Stimulated activated CD4-positive, alpha-beta T cell treated with anti-CD3 and anti-CD28 coated beads, Interleukin-4, amount 100 ng/mL, for 48 hours (primary cell): Measurements from ENCODE around the gene SRM.
A peak's percentile ranks its signal among the peaks of the same experiment; 100 is the strongest.
"Not testable (repeated sequence)": the region's sequence is repeated elsewhere in the genome, so short reads cannot be mapped to it uniquely, and the experiment has no call there.

ENCODE experiments used
- DNase-seq, 2 donors: peaks; one replicate each; pipeline ENCODE4 v3.0.0-alpha.2; 2020; ENCODE audit warnings: low read depth in 2 of 2

Gene SRM

DNA sequence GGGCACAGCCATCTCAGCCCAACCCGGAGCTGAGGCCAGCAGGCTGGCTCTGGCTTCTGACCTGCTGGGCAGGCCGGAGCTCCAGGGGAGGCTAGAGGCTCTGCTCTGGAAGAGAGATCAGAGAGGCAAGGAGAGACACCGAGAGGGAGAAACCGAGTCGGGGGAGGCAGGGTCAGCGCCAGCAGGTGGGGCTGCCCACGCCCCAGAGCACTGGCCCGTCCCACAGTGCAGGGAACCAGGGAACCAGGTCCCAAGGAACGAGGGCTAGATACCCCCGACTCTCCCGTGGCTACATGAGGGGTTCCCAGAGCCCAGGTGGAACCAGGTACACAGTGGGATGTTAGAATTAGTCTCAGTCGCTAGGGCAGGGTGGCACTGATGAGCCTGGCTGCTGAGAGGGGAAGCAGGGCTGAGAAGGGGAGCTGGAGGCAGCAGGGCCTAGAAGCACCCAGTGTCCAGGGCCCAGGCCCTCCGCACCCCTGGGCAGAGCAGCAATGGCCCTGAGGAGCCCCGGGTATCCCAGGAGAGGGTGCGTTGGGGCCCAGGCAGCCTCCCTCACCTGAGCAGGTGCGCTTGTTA lies 14.9 kb downstream of the SRM start:
- no peak for DNase-seq

DNA sequence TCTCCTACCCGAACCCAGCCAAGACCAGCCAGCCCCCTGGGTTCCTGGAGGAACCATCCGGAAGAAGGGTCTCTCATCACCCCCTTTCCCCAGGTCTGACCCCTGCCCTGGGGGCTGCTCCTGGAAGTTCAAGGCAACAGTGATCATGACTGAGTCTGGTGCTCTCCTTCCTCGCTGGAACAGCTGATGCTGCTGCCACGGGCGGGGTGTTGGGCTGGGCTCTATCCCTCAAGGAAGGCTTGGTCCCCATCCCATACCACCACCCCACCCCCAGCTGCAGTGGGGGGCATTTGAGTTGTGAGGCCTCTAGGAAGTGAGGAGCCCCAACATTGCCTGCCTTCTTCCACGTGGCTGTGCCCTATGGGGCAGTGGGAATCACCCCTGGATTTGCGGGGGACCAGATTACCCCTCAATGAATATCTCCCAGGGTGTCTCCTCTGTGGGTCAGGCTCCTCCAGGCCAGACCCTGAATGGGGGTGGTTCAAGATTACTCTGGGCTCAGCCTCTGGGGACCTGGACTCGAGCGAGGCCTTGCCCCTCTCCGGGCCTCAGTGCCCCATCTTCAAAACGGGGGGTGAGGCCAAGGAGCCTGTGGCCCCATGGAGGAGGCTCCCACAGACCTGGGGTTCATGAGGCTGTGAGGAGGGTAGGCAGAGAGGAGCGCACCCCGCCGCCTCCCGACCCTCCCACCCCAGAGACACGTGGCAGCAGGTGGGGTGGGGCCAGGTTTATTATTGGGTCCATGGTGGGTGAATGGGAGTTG lies 15.6 kb downstream of the SRM start:
- DNase-seq: no peak

GRCh38 chr1:11042995-11043874 lies 16.6 kb downstream of the SRM start:
- no peak for DNase-seq

DNA sequence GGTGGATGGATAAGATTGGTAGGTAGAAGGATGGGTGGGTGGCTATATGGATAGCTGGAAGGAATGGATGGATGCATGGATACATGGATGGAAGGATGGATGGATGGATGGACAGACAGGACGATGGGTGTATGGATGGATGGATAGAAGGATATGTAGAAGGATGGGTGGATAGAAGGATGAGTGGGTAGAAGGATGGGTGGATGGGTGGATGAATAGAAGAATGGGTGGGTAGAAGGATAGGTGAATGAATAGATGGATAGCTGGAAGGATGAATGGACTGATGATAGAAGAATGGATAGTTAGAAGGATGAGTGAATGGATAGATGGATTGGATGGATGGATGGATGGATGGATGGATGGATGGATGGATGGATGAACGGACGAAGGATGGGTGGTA lies 17.8 kb downstream of the SRM start:
- no peak for DNase-seq

- no peak for DNase-seq
These were observed 18.8 kb downstream of the SRM start for GRCh38 chr1:11041048-11041447.

- not testable (repeated sequence) for DNase-seq
These were observed 19.8 kb downstream of the SRM start for GRCh38 chr1:11040105-11040429.

DNA sequence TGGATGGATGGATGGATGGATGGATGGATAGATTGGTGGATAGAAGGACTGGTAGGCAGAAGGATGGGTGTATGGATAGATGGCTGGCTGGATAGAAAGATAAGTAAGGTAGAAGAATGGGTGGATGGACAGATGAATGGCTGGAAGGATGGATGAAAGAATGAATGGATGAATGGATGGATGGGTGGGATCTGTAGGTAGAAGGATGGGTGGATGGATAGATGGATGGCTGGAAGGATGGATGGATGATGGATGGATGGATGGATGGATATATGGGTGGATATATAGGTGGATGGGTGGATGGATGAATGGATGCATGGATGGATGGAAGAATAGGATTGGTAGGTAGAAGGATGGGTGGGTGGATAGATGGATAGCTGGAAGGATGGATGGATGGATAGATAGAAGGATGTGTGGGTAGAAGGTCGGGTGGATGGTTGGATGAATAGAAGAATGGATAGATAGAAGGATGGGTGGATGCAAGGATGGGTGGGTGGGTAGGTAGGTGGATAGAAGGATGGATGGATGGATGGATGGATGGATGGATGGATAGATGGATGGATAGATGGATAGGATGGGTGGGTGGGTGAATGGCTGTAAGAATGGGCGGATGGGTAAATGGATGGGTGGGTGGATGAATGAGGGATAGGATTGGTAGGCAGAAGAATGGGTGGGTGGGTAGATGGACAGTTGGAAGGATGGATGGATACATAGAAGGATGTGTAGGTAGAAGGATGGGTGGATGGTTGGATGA lies 20.3 kb downstream of the SRM start:
- no peak for DNase-seq

GRCh38 chr1:11037740-11038182 lies 22.1 kb downstream of the SRM start:
- peak; percentile 82 to 93 for DNase-seq

GRCh38 chr1:11037019-11037739 lies 22.6 kb downstream of the SRM start:
- DNase-seq: not testable (repeated sequence)

DNA sequence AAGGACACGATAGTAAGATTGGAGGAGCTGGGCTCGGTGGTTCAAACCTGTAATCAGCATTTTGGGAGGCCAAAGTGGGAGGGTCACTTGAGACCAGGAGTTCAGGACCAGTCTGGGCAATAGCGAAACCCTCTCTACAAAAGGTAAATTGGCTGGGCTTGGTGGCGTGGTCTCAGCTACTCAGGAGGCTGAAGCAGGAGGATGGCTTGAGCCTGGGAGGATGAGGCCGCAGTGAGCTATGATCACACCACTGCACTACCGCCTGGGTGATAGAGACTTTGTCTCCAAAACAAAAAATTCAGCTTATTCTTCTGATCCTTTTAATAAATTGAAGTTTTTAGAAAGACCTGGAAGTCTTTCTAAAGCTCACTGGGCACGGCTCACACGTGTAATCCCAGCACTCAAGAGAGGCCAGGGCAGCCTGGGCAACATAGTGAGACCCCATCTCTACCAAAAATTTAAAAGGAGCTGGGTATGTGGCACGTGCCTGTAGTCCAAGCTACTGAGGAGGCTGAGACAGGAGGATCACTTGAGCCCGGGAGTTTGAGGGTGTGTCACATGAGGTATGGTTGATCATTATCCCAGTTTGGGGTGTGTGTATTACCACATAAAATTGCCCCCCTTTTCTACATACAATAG lies 28.1 kb downstream of the SRM start:
- no peak for DNase-seq

DNA sequence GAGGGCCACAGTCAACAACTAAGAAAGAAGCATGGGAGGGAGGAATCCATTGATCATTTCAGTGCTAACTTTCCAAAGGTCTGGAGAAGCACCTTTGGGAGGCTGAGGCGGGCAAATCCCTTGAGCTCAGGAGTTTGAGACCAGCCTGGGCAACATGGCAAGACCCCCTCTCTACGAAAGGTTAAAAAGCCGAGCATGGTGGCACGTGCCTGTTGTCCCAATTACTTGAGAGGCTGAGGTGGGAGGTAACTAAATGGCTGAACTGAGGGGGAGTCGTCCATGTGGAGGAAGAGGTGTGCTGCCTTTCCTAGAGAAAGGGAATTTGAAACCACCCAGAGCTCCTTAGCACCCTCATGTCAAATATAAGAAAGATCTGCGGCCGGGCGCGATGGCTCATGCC lies 29.0 kb downstream of the SRM start:
- no peak for DNase-seq

- no peak for DNase-seq
These were observed 31.8 kb downstream of the SRM start for GRCh38 chr1:11028018-11028417.

- DNase-seq: no peak
These were observed 32.5 kb downstream of the SRM start for GRCh38 chr1:11027316-11027715.

DNA sequence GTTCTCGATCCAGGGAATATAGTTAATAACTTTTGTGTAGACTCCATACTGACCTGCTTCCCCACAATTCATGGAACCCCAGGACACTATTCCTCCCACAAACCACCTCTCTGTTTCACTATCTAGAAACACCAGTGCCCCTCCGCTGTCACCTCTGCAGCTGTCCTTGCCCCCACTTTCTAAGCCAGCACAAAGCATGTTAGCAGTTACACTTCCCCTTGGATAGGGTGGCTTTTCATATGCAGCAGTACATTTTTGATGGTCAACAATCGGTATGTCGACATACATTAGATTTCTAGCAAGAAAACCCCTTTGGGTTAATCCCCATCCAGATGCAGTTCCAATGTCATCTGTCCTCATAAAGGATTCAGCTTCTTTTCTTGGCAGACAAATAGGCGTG lies 32.9 kb downstream of the SRM start:
- DNase-seq: no peak

DNA sequence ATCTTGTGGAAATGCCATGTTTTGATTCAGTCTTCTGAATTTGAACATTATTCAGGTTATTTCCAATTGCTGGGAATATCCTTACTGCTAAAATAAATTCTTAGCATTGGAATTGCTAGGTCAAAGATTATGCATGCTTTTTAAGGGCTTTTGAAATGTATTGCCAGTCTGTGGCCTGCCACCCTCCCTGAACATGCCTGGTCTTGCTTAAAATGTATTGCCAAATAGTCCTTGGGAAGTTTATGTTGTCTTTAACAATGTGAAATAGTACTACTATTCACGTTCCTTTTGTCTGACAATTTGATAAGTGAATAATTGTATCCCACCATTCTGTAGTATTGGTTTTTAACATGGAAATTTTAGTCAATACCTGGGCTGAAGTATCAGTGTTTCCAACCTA lies 33.8 kb downstream of the SRM start:
- DNase-seq: no peak

DNA sequence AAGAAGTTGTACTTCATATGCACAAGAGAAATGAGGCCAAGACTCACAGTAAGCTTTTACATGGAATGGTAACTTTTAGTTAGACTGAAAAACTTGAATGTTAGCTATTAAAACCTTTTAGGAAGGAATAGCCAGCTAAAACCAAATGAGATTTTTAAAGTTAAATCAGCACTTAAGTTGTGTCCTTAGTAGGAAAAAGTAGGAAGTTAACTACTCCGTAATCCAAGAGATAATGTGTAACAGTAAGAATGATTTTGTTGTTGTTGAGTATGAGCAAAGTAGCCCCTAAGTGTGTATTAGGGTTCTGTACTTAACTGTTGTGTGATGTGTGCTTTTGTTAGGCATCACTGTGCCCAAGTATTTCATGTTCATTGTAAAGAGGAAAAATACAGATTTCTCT lies 34.2 kb downstream of the SRM start:
- no peak for DNase-seq

GRCh38 chr1:11024874-11025203 lies 35.0 kb downstream of the SRM start:
- no peak for DNase-seq

GRCh38 chr1:11024154-11024873 lies 35.5 kb downstream of the SRM start:
- DNase-seq: no peak

DNA sequence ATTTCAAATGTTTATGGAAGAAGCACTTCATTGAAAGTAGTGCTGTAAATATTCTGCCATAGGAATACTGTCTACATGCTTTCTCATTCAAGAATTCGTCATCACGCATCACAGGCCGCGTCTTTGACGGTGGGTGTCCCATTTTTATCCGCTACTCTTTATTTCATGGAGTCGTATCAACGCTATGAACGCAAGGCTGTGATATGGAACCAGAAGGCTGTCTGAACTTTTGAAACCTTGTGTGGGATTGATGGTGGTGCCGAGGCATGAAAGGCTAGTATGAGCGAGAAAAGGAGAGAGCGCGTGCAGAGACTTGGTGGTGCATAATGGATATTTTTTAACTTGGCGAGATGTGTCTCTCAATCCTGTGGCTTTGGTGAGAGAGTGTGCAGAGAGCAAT lies 36.6 kb downstream of the SRM start:
- DNase-seq: no peak

DNA sequence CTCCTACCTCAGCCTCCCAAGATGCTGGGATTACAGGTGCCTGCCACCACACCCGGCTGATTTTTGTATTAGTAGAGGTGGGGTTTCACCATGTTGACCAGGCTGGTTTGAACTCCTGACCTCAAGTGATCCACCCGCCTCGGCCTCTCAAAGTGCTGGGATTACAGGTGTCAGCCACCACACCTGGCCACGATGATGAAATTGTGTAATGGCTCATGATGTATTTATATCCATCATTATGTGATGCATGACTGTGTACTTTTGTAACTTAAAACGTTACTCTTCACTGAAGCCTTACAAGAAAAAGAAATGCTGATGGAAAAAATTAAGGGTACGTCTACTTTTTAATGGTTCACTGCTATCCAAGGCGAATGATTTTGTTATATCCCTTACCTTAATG lies 39.8 kb downstream of the SRM start:
- DNase-seq: no peak
